ENCODE results near the gene WHAMM.
A peak's percentile ranks its signal among the peaks of the same experiment; 100 is the strongest.
"Not testable (repeated sequence)": the region's sequence is repeated elsewhere in the genome, so short reads cannot be mapped to it uniquely, and the experiment has no call there.

Gene WHAMM

GRCh38 chr15:82804575-82804949 lies 4.9 kb upstream of the WHAMM start:
- DNase-seq: no peak

DNA sequence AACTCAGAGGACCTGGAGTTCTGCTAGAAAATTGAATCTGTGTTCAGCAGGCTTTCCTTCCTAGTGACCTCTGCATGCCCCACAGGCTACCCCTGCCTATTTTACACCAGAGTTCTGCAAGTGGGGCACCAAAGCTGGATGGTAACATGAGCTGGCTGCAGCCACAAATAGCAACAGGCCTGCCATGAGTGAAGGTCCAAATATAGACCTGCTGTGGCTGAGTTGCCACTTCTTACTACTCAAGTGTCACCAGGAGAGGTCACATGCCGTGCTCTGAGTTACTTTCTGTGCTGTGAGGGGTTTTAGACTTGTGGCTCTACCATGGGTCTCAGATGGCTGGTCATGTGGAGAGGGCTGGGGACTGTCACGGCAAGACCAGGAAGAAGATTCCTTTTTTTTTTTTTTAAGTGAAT lies 3.4 kb upstream of the WHAMM start, which contains the start of gene FSD2:
TSS of gene FSD2 (minus strand) at position 76 of the 413 bp plus-strand sequence. CDS start 18,679 bp downstream, outside the sequence.
- no peak for DNase-seq

GRCh38 chr15:82807920-82808633 lies 1.4 kb upstream of the WHAMM start:
- DNase-seq: no peak

- DNase-seq: no peak
Measured at GRCh38 chr15:82808634-82809041, 790 bp upstream of the WHAMM start.

- no peak for DNase-seq
Measured at GRCh38 chr15:82810061-82810889, 847 bp downstream of the WHAMM start.

DNA sequence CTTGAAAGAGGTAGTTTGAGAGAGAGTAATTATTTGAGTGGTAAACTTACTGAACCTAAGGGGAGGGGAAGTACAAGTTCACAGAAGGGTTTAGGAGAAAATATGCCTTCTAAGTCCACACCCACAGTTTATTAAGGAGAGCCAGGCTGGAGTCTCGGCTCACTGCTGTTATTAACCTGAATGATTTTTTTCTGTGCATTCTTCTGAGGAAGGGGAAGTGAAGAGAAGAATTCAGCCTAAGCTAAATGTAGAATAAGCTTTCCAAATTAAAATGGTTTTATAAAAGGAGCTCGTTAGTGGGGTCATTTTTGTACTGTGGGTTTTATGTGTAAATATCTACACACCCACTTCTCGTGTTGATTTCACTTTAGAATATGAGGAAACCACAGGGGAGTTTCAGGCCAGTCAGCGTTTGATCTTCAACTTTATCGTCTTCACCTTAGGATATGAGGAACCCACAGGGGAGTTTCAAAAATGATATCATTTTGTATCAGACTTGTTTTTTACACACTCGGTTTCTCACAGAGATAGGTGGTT lies 1.5 kb downstream of the WHAMM start:
- peak; percentile 75 for DNase-seq

DNA sequence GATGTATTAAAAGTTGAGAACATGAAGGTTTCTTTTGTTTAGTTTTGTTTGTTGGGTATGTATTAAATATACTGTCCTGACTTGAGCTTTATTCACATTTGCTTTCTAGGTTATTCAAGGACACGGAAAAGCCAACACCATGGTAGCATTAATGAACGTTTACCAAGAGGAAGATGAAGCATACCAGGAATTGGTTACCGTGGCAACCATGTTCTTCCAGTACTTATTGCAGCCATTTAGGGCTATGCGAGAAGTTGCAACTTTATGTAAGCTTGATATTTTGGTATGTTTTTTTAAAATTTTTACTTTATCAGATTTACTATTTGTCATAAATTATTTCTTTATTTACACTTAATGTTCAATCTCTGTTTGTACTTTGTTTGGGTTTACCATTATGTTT lies 3.6 kb downstream of the WHAMM start:
- no peak for DNase-seq

GRCh38 chr15:82820128-82820527 lies 10.7 kb downstream of the WHAMM start:
- no peak for DNase-seq

- not testable (repeated sequence) for DNase-seq
Measured at GRCh38 chr15:82821396-82821795, 12.0 kb downstream of the WHAMM start.

- DNase-seq: not testable (repeated sequence)
Measured at GRCh38 chr15:82821851-82822250, 12.4 kb downstream of the WHAMM start.

GRCh38 chr15:82823049-82823448 lies 13.6 kb downstream of the WHAMM start:
- no peak for DNase-seq

GRCh38 chr15:82828075-82828474 lies 18.6 kb downstream of the WHAMM start:
- DNase-seq: no peak

- no peak for DNase-seq
Measured at GRCh38 chr15:82829234-82829633, 19.8 kb downstream of the WHAMM start.

GRCh38 chr15:82830427-82831173 lies 21.2 kb downstream of the WHAMM start:
- DNase-seq: no peak

GRCh38 chr15:82831894-82832600 lies 22.6 kb downstream of the WHAMM start:
- no peak for DNase-seq

DNA sequence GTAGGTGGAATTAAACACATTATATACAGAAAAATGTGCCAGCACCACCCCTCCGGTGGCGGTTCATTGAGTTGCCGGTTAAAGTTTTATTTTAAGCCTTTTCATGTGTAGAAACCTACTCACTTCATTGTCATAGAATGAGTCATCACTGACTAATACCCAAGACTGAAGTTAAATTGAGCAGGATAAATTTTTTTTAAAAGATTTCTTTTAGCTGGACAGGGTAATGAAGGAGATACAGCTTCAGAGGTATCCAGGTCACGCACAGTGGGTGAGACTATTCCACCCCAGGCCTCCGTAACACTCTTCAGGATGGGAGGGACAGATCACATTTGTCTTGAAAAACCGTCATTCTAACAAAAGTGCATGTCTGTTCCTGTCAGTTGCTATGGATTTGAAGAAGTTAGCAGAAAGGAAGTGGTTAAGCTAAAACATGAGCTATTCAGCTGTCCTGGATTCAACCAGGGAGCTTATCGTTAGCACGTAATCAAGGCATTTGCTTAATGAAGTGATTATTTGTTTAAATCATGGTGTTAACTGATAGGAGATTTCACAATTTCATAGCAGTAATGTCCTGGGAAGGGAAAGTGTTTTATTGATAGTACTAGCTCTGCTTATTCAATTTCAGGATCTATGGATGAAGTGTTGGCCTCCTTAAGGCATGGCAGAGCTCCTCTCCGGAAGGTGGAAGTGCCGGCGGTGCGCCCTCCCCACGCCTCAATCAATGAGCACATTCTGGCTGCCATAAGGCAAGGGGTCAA lies 23.4 kb downstream of the WHAMM start:
- DNase-seq: peak; percentile 73

DNA sequence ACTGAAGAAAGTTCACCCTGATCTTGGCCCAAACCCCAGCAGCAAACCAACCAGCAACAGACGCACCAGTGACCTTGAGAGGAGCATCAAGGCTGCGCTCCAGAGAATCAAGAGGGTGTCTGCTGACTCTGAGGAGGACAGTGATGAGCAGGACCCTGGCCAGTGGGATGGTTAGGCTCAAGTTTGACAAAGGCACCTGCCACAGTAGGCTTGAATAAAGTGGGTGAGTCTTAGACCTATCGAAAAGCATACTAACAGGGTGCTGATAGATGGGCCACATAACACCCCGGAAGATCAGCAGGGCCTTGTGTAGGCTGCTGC lies 23.9 kb downstream of the WHAMM start:
- DNase-seq: no peak

GRCh38 chr15:82835391-82835917 lies 26.0 kb downstream of the WHAMM start:
- peak; percentile 53 for DNase-seq

- DNase-seq: peak; percentile 58
Measured at GRCh38 chr15:82838096-82838735, 28.8 kb downstream of the WHAMM start.

DNA sequence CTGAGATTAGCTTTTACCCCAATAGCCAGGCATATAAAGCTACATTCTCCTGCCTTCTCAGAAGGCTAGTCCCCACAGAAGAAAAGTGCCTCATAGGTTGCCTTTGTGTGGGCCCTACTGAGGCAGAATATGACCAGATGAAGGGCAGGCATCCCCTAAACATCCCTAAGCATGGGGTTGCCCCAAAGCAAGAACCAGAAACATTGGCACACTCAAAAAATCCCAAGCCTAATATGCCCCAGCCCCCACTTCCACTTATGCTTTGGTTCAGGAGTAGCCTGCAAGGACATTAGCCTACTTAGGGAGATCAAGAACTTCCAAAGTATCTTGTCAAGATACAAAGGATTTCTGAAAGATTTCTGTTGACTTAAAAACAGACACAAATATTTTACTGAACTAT lies 29.7 kb downstream of the WHAMM start:
- DNase-seq: no peak

DNA sequence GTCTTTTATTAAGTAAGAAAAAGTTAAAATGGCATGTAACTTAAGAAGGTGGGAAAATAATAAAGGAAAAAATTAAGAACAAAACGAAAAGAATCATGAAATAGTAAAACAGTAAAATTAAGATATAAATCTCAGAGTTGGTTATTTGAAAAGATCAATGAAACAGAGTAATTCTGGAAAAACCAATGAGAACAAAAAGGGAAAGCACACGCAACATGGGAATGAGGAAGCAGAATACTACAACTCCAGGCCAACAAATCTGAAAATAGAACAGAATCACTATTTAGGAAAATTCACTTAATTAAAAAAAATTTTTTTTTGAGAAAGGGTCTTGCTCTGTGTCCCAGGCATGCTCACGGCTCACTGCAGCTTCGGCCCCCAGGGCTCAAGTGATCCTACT lies 30.7 kb downstream of the WHAMM start:
- no peak for DNase-seq

All from activated effector memory CD4-positive, alpha-beta T cell treated with anti-CD3 and anti-CD28 coated beads, Interleukin-2, amount 50 U/mL, for 16 hours (primary cell).